Sigmoid colon (tissue), 4 donors: Measurements from ENCODE around the gene SEMA3B.

Experiments
- EP300 ChIP-seq, 4 donors: sonication (generic); formaldehyde crosslinking; IDR thresholded peaks; one replicate each; pipeline ENCODE4 v1.6.1; 2017; ENCODE audit warnings: antibody characterized with exemption in 4 of 4
- TF ChIP-seq, protein P1 (sequence below), 4 experiments: fragments of 450-650 bp in 3 of 4; fragments of 200-600 bp in 1 of 4; IDR thresholded peaks; one replicate each; pipeline ENCODE4 v1.5.1; 2016 to 2019; ENCODE audit warnings: antibody characterized with exemption in 4 of 4, mild to moderate bottlenecking in 3 of 4, moderate library complexity in 2 of 4

DNA sequence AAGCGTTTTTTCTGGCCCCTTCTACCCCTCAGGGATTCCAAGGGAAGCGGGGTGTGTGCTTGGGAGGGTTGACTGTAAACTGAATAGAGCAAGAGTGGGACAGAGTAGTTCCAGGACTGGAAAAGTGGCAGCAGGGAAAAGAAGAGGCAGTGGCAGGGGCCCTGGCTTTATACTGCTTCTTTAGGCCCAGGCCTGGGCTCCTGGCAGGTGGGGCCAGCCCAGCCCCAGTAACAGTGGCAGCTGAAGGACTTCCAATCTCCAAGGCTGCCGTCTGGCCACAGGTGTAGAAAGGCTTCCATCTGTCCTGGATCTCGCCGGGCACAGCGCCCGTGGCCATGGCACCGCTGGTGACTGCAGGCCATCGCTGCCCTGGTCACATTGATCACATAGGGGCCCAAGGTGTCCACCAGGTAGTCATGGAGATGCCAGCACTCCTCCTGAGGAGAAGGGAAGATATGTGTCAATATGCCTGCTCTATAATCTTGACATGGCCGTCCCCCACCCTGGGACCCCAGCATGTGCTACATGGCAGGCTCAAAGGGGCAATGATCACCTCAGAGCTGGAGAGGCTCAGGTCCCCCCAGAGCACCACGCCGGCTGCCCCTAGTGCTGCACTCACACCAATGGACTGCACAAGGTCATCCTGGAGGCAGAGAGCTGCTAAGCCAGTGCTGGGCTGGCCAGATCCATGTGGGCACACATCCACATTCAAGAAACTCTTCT, 24.3 kb downstream of the SEMA3B start:
- no peak for TF ChIP-seq EP300 (IDR thresholded peaks at IDR 0.05)
- TF ChIP-seq, protein P1, sequence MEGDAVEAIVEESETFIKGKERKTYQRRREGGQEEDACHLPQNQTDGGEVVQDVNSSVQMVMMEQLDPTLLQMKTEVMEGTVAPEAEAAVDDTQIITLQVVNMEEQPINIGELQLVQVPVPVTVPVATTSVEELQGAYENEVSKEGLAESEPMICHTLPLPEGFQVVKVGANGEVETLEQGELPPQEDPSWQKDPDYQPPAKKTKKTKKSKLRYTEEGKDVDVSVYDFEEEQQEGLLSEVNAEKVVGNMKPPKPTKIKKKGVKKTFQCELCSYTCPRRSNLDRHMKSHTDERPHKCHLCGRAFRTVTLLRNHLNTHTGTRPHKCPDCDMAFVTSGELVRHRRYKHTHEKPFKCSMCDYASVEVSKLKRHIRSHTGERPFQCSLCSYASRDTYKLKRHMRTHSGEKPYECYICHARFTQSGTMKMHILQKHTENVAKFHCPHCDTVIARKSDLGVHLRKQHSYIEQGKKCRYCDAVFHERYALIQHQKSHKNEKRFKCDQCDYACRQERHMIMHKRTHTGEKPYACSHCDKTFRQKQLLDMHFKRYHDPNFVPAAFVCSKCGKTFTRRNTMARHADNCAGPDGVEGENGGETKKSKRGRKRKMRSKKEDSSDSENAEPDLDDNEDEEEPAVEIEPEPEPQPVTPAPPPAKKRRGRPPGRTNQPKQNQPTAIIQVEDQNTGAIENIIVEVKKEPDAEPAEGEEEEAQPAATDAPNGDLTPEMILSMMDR (IDR thresholded peaks at IDR 0.05) = no peak
